HepG2 (cell line): ENCODE measurements around the gene DNPEP. TPM values are rescaled to one million over a fixed set of nuclear protein-coding genes. Genes with fewer than 3 reads are reported as not detected.
A peak's percentile ranks its signal among the peaks of the same experiment; 100 is the strongest.

Source experiments
- ATAC-seq: fragments of 200-7000 bp; cut with Tn5 transposase; 3 replicates; pipeline ENCODE4 v1.9.1; 2020; ENCODE audit warnings: mild to moderate bottlenecking, moderate library complexity
- BruUV-seq: library from RNA; stranded (reverse); fragments of 400-500 nt; replicated peaks from 2 replicates; lab custom pipeline; 2021; lab: Mats Ljungman, UMichigan
- CTCF ChIA-PET: fragments of 300-600 bp; formaldehyde crosslinking; extraction: SDS; loops from one replicate; lab custom pipeline; 2021; ENCODE audit warnings: low total read pairs, inconsistent platforms, low intra/inter-chr PET ratio; lab: Yijun Ruan, JAX
- POLR2A ChIA-PET: fragments of 350-600 bp; sonication (Branson Sonifier 250); formaldehyde crosslinking; loops from one replicate; lab custom pipeline; 2020; ENCODE audit warnings: antibody characterized with exemption, inconsistent platforms; lab: Yijun Ruan, JAX
- DNase-seq: peaks from one replicate; pipeline ENCODE4 v3.0.0-alpha.2; 2015; ENCODE audit warnings: low spot score
- FAIRE-seq: peaks from 3 replicates; lab custom pipeline; 2011; peaks lifted over from hg19 to GRCh38; lab: Jason Lieb, UNC
- H2AFZ ChIP-seq: one replicate; pipeline ENCODE4 v1.6.1; 2011; ENCODE audit warnings: low read length, inconsistent platforms
- H3K27ac ChIP-seq: fragments of 300-600 bp; 3 replicates; pipeline ENCODE4 v1.8.0; 2011; ENCODE audit warnings: mixed run types, mild to moderate bottlenecking, mixed read lengths, low read length, inconsistent platforms; ENCODE audit not compliant: insufficient read depth; ENCODE audit errors: extremely low read length
- H3K27me3 ChIP-seq, 2 experiments: fragments of 200-600 bp in 1 of 2; 2 replicates in 1 of 2; 3 replicates in 1 of 2; pipeline versions ENCODE4 v1.6.0 to v1.8.0; 2011; ENCODE audit warnings: low read length in 2 of 2, mild to moderate bottlenecking in 2 of 2, moderate library complexity in 2 of 2, inconsistent platforms in 1 of 2; ENCODE audit not compliant: insufficient read depth in 2 of 2, control insufficient read depth in 1 of 2
- H3K36me3 ChIP-seq, 2 experiments: fragments of 200-600 bp in 1 of 2; replicated peaks in 1 of 2; 2 replicates in 1 of 2; 3 replicates in 1 of 2; pipeline versions ENCODE4 v1.5.1 to v1.8.0; 2011; ENCODE audit warnings: low read length in 2 of 2, inconsistent platforms in 1 of 2; ENCODE audit not compliant: insufficient read depth in 2 of 2, control insufficient read depth in 1 of 2
- H3K4me1 ChIP-seq: 2 replicates; pipeline ENCODE4 v1.5.1; 2012; ENCODE audit warnings: low read length, inconsistent platforms; ENCODE audit not compliant: insufficient read depth
- H3K4me2 ChIP-seq: 2 replicates; pipeline ENCODE4 v1.6.0; 2011; ENCODE audit warnings: low read depth, low read length, inconsistent platforms
- H3K4me3 ChIP-seq, 3 experiments: fragments of 200-600 bp in 1 of 3; sonication (generic), shearing (Covaris generic) in 1 of 3; replicated peaks in 1 of 3; 2 replicates each; pipeline ENCODE4 v1.5.1; 2011 to 2016; ENCODE audit warnings: low read length in 3 of 3, inconsistent platforms in 2 of 3, low read depth in 2 of 3, mild to moderate bottlenecking in 2 of 3, control low read depth in 1 of 3, mixed read lengths in 1 of 3; ENCODE audit not compliant: insufficient read depth in 1 of 3
- H3K79me2 ChIP-seq: one replicate; pipeline ENCODE4 v1.6.1; 2011; ENCODE audit warnings: low read length, inconsistent platforms; ENCODE audit not compliant: insufficient read depth
- H3K9ac ChIP-seq: 2 replicates; pipeline ENCODE4 v1.6.0; 2011; ENCODE audit warnings: mild to moderate bottlenecking, low read depth, low read length, inconsistent platforms; ENCODE audit not compliant: insufficient read depth
- H3K9me3 ChIP-seq: 2 replicates; pipeline ENCODE4 v1.5.1; 2012; ENCODE audit warnings: mild to moderate bottlenecking, low read length
- H4K20me1 ChIP-seq: 2 replicates; pipeline ENCODE4 v1.6.0; 2011; ENCODE audit warnings: inconsistent platforms, mild to moderate bottlenecking, low read length, moderate library complexity; ENCODE audit not compliant: insufficient read depth
- AKNA ChIP-seq: sonication (generic); formaldehyde crosslinking; IDR thresholded peaks from 2 replicates; pipeline ENCODE4 v1.4.0; 2020; ENCODE audit warnings: missing genetic modification reagents, borderline replicate concordance
- CREB1 ChIP-seq, 2 experiments: fragments of 450-650 bp in 1 of 2; IDR thresholded peaks; 2 replicates each; pipeline ENCODE4 v1.6.1; 2016 to 2017; ENCODE audit warnings: control low read depth in 1 of 2, mild to moderate bottlenecking in 1 of 2, missing compliant biosample characterization in 1 of 2, missing genetic modification characterization in 1 of 2
- WGBS: methylation state at CpG from one replicate; pipeline ENCODE4 v1.1.6; 2017; ENCODE audit warnings: low lambda C conversion rate; 5-methylcytosine and 5-hydroxymethylcytosine counted together
- in situ Hi-C: cut with HindIII; loops from 2 replicates; pipeline ENCODE4 v1.10.0; 2017; ENCODE audit warnings: low pct_unique_long_range_greater_than_20kb; ENCODE audit not compliant: extremely low pct_ligation_motif_present
- intact Hi-C: fragments of 100-400 bp; cut with micrococcal nuclease; formaldehyde crosslinking; loops from one replicate; pipeline ENCODE4 v1.10.0; 2022; ENCODE audit not compliant: unreplicated experiment
- polyA plus RNA-seq, 8 experiments: library from polyadenylated mRNA; depleted of rRNA in 3 of 8; stranded (reverse) in 7 of 8; unstranded in 1 of 8; fragments of >200 nt; fragmentation: Illumina TruSeq in 4 of 8; extraction: Trizol in 4 of 8; gene quantifications; 2 replicates each; pipeline versions ENCODE4 v1.2.1 to v1.2.3, GENCODE V29; 2011 to 2016; ENCODE audit warnings: low read depth in 4 of 8, missing spikeins in 1 of 8, mixed read lengths in 1 of 8; ENCODE audit not compliant: insufficient read depth in 1 of 8
- total RNA-seq, 5 experiments: library from RNA; depleted of rRNA; stranded (reverse); fragments of >200 nt; fragmentation: Illumina TruSeq; extraction: Trizol; gene quantifications; 2 replicates each; pipeline ENCODE4 v1.2.3, GENCODE V29; 2016; ENCODE audit warnings: low read depth in 1 of 5

The DNPEP gene
- total and polyA plus RNA-seq, 2 of the 13 experiments (the other 11 are each of a cell fraction or from before 2014, with no cell fraction given): 104 to 109 TPM

GRCh38 chr2:219378163-219378851 lies 9.4 kb downstream of the DNPEP start:
- DNase-seq (no peak), FAIRE-seq (no peak), ATAC-seq (no peak)
- Histone ChIP-seq H3K27me3 (no peaks in the 10 kb centered on the region), H3K27ac (no peak overlapping the region), H3K4me2 (no peak overlapping the region), H3K36me3 (peaks cover 25 to 55% of the 10 kb centered on the region in 2 experiments), H3K9me3 (no peaks in the 10 kb centered on the region), H4K20me1 (0 out of 2 replicates have a peak, but pooled peaks cover 3% of the 10 kb centered on the region), H2AFZ (no peak overlapping the region), H3K9ac (no peak overlapping the region), H3K79me2 (no peaks in the 10 kb centered on the region), H3K4me1 (no peaks in the 10 kb centered on the region), H3K4me3 (no peak overlapping the region)
- 97% methylated on average over 13 of the region's 13 CpGs for WGBS
- ChIA-PET POLR2A (interaction anchor here (2.4 kb wide), 1 partner anchor 10 kb away, joined by 27 read pairs; the partner anchor contains the start of gene DNPEP), CTCF (no interaction called here)
- intact Hi-C loops (no loop called here), in situ Hi-C loops (no loop called here)
- BruUV-seq: no TSS peak
- TF ChIP-seq CREB1 (IDR thresholded peaks at IDR 0.05): peak; percentile 74
- TF ChIP-seq CREB1 (CRISPR knock-in tag; IDR thresholded peaks at IDR 0.05): no peak
- TF ChIP-seq AKNA (CRISPR knock-in tag): no peak
